IMR-90 (cell line): ENCODE data around the gene IL4R. TPM values are rescaled to one million over a fixed set of nuclear protein-coding genes. Genes with fewer than 3 reads are reported as not detected.

ENCODE experiments used
- ATAC-seq: fragments of 200-7000 bp; cut with Tn5 transposase; 2 replicates; pipeline ENCODE4 v1.9.1; 2020; ENCODE audit warnings: low read depth, mild to moderate bottlenecking, moderate library complexity
- BruUV-seq: library from RNA; stranded (reverse); fragments of 400-500 nt; replicated peaks from 2 replicates; lab custom pipeline; 2021; lab: Mats Ljungman, UMichigan
- CTCF ChIA-PET: fragments of 300-600 bp; formaldehyde crosslinking; extraction: SDS; loops from one replicate; lab custom pipeline; 2021; ENCODE audit warnings: antibody characterized with exemption; lab: Yijun Ruan, JAX
- POLR2A ChIA-PET: fragments of 300-600 bp; sonication (Branson Sonifier 250); formaldehyde crosslinking; loops from one replicate; lab custom pipeline; 2022; ENCODE audit warnings: antibody characterized with exemption; ENCODE audit not compliant: unreplicated experiment; lab: Charles Lee
- DNase-seq: peaks from one replicate; pipeline ENCODE4 v3.0.0; 2013
- H2AFZ ChIP-seq: replicated peaks from 2 replicates; pipeline ENCODE3; 2013; ENCODE audit warnings: low read length, mild to moderate bottlenecking; ENCODE audit not compliant: poor library complexity
- H2AK5ac ChIP-seq: 2 replicates; pipeline ENCODE4 v1.6.1; 2013; ENCODE audit warnings: low read depth, low read length, inconsistent platforms
- H2AK9ac ChIP-seq: replicated peaks from 2 replicates; pipeline ENCODE3; 2013; ENCODE audit warnings: mild to moderate bottlenecking, low read depth, low read length, moderate library complexity; ENCODE audit not compliant: poor library complexity
- H2BK120ac ChIP-seq: 2 replicates; pipeline ENCODE4 v1.6.1; 2013; ENCODE audit warnings: low read depth, low read length, inconsistent platforms
- H2BK15ac ChIP-seq: 3 replicates; pipeline ENCODE4 v1.6.1; 2013; ENCODE audit warnings: low read depth, low read length, inconsistent platforms
- H2BK20ac ChIP-seq: 2 replicates; pipeline ENCODE4 v1.6.1; 2013; ENCODE audit warnings: low read depth, mild to moderate bottlenecking, inconsistent platforms, low read length, moderate library complexity
- H2BK5ac ChIP-seq: 2 replicates; pipeline ENCODE4 v1.6.1; 2013; ENCODE audit warnings: mild to moderate bottlenecking, low read depth, low read length, inconsistent platforms; ENCODE audit not compliant: poor library complexity, severe bottlenecking
- H3K14ac ChIP-seq: replicated peaks from 2 replicates; pipeline ENCODE4 v1.6.1; 2013; ENCODE audit warnings: low read depth, low read length, inconsistent platforms
- H3K18ac ChIP-seq: 2 replicates; pipeline ENCODE4 v1.6.1; 2013; ENCODE audit warnings: low read depth, low read length, control low read depth
- H3K23ac ChIP-seq: 2 replicates; pipeline ENCODE4 v1.6.1; 2013; ENCODE audit warnings: low read depth, low read length, inconsistent platforms
- H3K27ac ChIP-seq: 2 replicates; pipeline ENCODE4 v1.5.1; 2013; ENCODE audit warnings: mild to moderate bottlenecking, control low read depth, low read length; ENCODE audit not compliant: insufficient read depth
- H3K27me3 ChIP-seq: 2 replicates; pipeline ENCODE4 v1.6.1; 2013; ENCODE audit warnings: low read length; ENCODE audit not compliant: control insufficient read depth, insufficient read depth
- H3K36me3 ChIP-seq: 2 replicates; pipeline ENCODE4 v1.6.1; 2013; ENCODE audit warnings: low read length, mixed read lengths; ENCODE audit not compliant: control insufficient read depth, insufficient read depth
- H3K4ac ChIP-seq: 2 replicates; pipeline ENCODE4 v1.6.1; 2013; ENCODE audit warnings: low read depth, low read length, inconsistent platforms
- H3K4me1 ChIP-seq: 2 replicates; pipeline ENCODE4 v1.6.1; 2013; ENCODE audit warnings: low read length, mixed read lengths; ENCODE audit not compliant: control insufficient read depth, insufficient read depth
- H3K4me2 ChIP-seq: 2 replicates; pipeline ENCODE4 v1.6.1; 2013; ENCODE audit warnings: low read depth, mild to moderate bottlenecking, control low read depth, low read length, moderate library complexity
- H3K4me3 ChIP-seq: 2 replicates; pipeline ENCODE4 v1.5.1; 2013; ENCODE audit warnings: low read depth, mild to moderate bottlenecking, control low read depth, low read length, moderate library complexity; ENCODE audit not compliant: insufficient read depth
- H3K56ac ChIP-seq: 2 replicates; pipeline ENCODE4 v1.6.1; 2013; ENCODE audit warnings: low read length, inconsistent platforms; ENCODE audit not compliant: insufficient read depth; ENCODE audit errors: extremely low read depth
- H3K79me1 ChIP-seq, 2 experiments: 2 replicates each; pipeline ENCODE4 v1.6.1; 2013; ENCODE audit warnings: low read length in 2 of 2, inconsistent platforms in 1 of 2, low read depth in 1 of 2
- H3K9ac ChIP-seq: 2 replicates; pipeline ENCODE4 v1.6.1; 2013; ENCODE audit warnings: low read depth, low read length, control low read depth
- H3K9me1 ChIP-seq: 2 replicates; pipeline ENCODE4 v1.6.1; 2013; ENCODE audit warnings: low read length, inconsistent platforms; ENCODE audit not compliant: insufficient read depth
- H3K9me3 ChIP-seq: 2 replicates; pipeline ENCODE4 v1.6.1; 2013; ENCODE audit warnings: low read length; ENCODE audit not compliant: control insufficient read depth, insufficient read depth
- H4K20me1 ChIP-seq: 2 replicates; pipeline ENCODE4 v1.6.1; 2013; ENCODE audit warnings: low read length, inconsistent platforms; ENCODE audit not compliant: insufficient read depth
- H4K5ac ChIP-seq: 2 replicates; pipeline ENCODE4 v1.6.1; 2013; ENCODE audit warnings: mild to moderate bottlenecking, low read depth, low read length, control low read depth
- H4K8ac ChIP-seq, 2 experiments: 2 replicates each; pipeline ENCODE4 v1.6.1; 2013; ENCODE audit warnings: low read depth in 2 of 2, low read length in 2 of 2, control low read depth in 1 of 2, inconsistent platforms in 1 of 2
- H4K91ac ChIP-seq: 2 replicates; pipeline ENCODE4 v1.6.1; 2013; ENCODE audit warnings: low read depth, low read length, inconsistent platforms; ENCODE audit not compliant: insufficient read depth
- BHLHE40 ChIP-seq: fragments of 150-350 bp; IDR thresholded peaks from 2 replicates; pipeline ENCODE4 v1.6.1; 2016; ENCODE audit warnings: mild to moderate bottlenecking, low read depth, low read length
- CEBPB ChIP-seq: IDR thresholded peaks from 2 replicates; pipeline ENCODE4 v1.6.1; 2012; ENCODE audit warnings: low read depth, low read length, improper control_type of control experiment
- CHD1 ChIP-seq: IDR thresholded peaks from 2 replicates; pipeline ENCODE4 v1.6.1; 2012; ENCODE audit warnings: low read depth, low read length, improper control_type of control experiment
- CTCF ChIP-seq: conservative IDR thresholded peaks from 2 replicates; pipeline ENCODE4 v1.5.1; 2012; ENCODE audit warnings: mild to moderate bottlenecking, low read depth, low read length, improper control_type of control experiment
- ELK1 ChIP-seq: fragments of 150-350 bp; IDR thresholded peaks from 2 replicates; pipeline ENCODE4 v1.6.1; 2016; ENCODE audit warnings: low read depth, mild to moderate bottlenecking, low read length, moderate library complexity, borderline replicate concordance
- FOS ChIP-seq: fragments of 150-350 bp; IDR thresholded peaks from 2 replicates; pipeline ENCODE4 v1.6.1; 2016; ENCODE audit warnings: low read depth, low read length
- MAFK ChIP-seq: IDR thresholded peaks from 2 replicates; pipeline ENCODE4 v1.6.1; 2012; ENCODE audit warnings: low read depth, low read length, improper control_type of control experiment
- MAZ ChIP-seq: IDR thresholded peaks from 2 replicates; pipeline ENCODE4 v1.6.1; 2012; ENCODE audit warnings: low read depth, mild to moderate bottlenecking, low read length, improper control_type of control experiment, moderate library complexity, borderline replicate concordance
- MXI1 ChIP-seq: IDR thresholded peaks from 2 replicates; pipeline ENCODE4 v1.6.1; 2012; ENCODE audit warnings: low read depth, mild to moderate bottlenecking, low read length, moderate library complexity, borderline replicate concordance
- NFE2L2 ChIP-seq: fragments of 150-350 bp; IDR thresholded peaks from 2 replicates; pipeline ENCODE4 v1.6.1; 2016; ENCODE audit warnings: low read depth, mild to moderate bottlenecking, low read length
- POLR2A ChIP-seq: IDR thresholded peaks from 2 replicates; pipeline ENCODE4 v1.6.1; 2012; ENCODE audit warnings: mild to moderate bottlenecking, low read depth, low read length
- RAD21 ChIP-seq: IDR thresholded peaks from 2 replicates; pipeline ENCODE4 v1.6.1; 2012; ENCODE audit warnings: low read length, improper control_type of control experiment
- RCOR1 ChIP-seq: IDR thresholded peaks from 2 replicates; pipeline ENCODE4 v1.6.1; 2012; ENCODE audit warnings: mild to moderate bottlenecking, low read length, improper control_type of control experiment; ENCODE audit not compliant: insufficient replicate concordance
- RFX5 ChIP-seq: IDR thresholded peaks from 2 replicates; pipeline ENCODE4 v1.8.0; 2012; ENCODE audit warnings: low read depth, mild to moderate bottlenecking, low read length, moderate library complexity
- SMC3 ChIP-seq: fragments of 150-350 bp; IDR thresholded peaks from 2 replicates; pipeline ENCODE4 v1.6.1; 2016; ENCODE audit warnings: low read depth, mild to moderate bottlenecking, antibody characterized with exemption, low read length, moderate library complexity
- WGBS, 2 experiments: methylation state at CpG; one replicate each; pipeline versions ENCODE4 v1.1.5 to v1.1.7; 2013; ENCODE audit warnings: missing lambda C conversion rate in 2 of 2; ENCODE audit not compliant: insufficient read length in 1 of 2; ENCODE audit errors: extremely low coverage in 2 of 2; 5-methylcytosine and 5-hydroxymethylcytosine counted together
- dilution Hi-C: fragments of 300-500 bp; cut with HindIII; formaldehyde crosslinking; loops from one replicate; pipeline ENCODE4 v1.14.3; 2018; ENCODE audit warnings: low sequenced_read_pairs; ENCODE audit not compliant: unreplicated experiment
- in situ Hi-C: fragments of 300-500 bp; cut with MboI; formaldehyde crosslinking; loops from 3 replicates; pipeline ENCODE4 v1.14.3; 2019; ENCODE audit warnings: low sequenced_read_pairs, inconsistent platforms, mixed read lengths
- intact Hi-C: fragments of 100-400 bp; cut with micrococcal nuclease; formaldehyde crosslinking; loops from 2 replicates; pipeline ENCODE4 v1.10.0; 2022
- polyA plus RNA-seq, 3 experiments: library from polyadenylated mRNA; depleted of rRNA; stranded (reverse); fragments of >200 nt; gene quantifications; 2 replicates each; pipeline ENCODE4 v1.2.3, GENCODE V29; 2012; ENCODE audit warnings: low replicate concordance in 1 of 3
- total RNA-seq: library from RNA; depleted of rRNA; stranded (reverse); fragments of >200 nt; gene quantifications from 2 replicates; pipeline ENCODE4 v1.2.3, GENCODE V29; 2012

Gene IL4R
- total and polyA plus RNA-seq, 2 of the 4 experiments (the other 2 are of a cell fraction) = 6.3 to 18.7 TPM

- no TSS peak for BruUV-seq
- H3K27ac ChIP-seq = no peak overlapping the region
- POLR2A ChIA-PET = interaction anchor here (0.7 kb wide), 1 partner anchor 132 kb away, joined by 8 read pairs; no protein-coding TSS in a partner anchor
Observed at GRCh38 chr16:27366687-27367460, 53.1 kb downstream of the IL4R start.

More at GRCh38 chr16:27366687-27367460, 53.1 kb downstream of the IL4R start:
- Histone ChIP-seq H3K4ac (peak overlapping the region; percentile 45; the same call in 1 of the 2 replicates), H3K23ac (no peak overlapping the region), H2BK15ac (peak overlapping the region; percentile 65; the same call in 1 of the 3 replicates), H3K4me1 (peaks cover 13% of the 10 kb centered on the region), H3K36me3 (peaks cover 28% of the 10 kb centered on the region), H3K4me2 (no peak overlapping the region), H3K9me1 (peaks cover 11% of the 10 kb centered on the region; the same call in 1 of the 2 replicates), H2BK20ac (peak overlapping the region; percentile 22; the same call in 1 of the 2 replicates), H3K79me1 (peaks cover 0 to 8% of the 10 kb centered on the region in 2 experiments; a peak in 3 of 4 replicates), H4K5ac (peak overlapping the region; percentile 9; the same call in 1 of the 2 replicates), H4K91ac (peak overlapping the region; percentile 51; the same call in 1 of the 2 replicates), H2AFZ (no peak overlapping the region), H3K14ac (peak overlapping the region; percentile 72; the same call in 1 of the 2 replicates), H2AK5ac (peak overlapping the region; percentile 69; the same call in 1 of the 2 replicates), H2AK9ac (no peak overlapping the region), H3K18ac (no peak overlapping the region), H3K9ac (no peak overlapping the region), H3K56ac (no peak overlapping the region), H2BK5ac (no peak overlapping the region), H3K4me3 (no peak overlapping the region), H4K8ac (peak overlapping the region; percentile 52 to 63; a peak in 3 of 4 replicates), H2BK120ac (peak overlapping the region; percentile 25; the same call in 1 of the 2 replicates), H3K27me3 (no peaks in the 10 kb centered on the region), H4K20me1 (no peaks in the 10 kb centered on the region), H3K9me3 (no peaks in the 10 kb centered on the region; the same call in 1 of the 2 replicates)
- ATAC-seq (no peak), DNase-seq (no peak)
- no CpG with 5 or more reads among the region's 14 CpGs for WGBS, 2 experiments
- in situ Hi-C loops = no loop called here
- no peak for TF ChIP-seq MAZ
- TF ChIP-seq BHLHE40 = no peak
- TF ChIP-seq RFX5 = no peak
- TF ChIP-seq POLR2A = no peak
- TF ChIP-seq RCOR1 = no peak
- TF ChIP-seq CTCF = no peak
- no peak for TF ChIP-seq MXI1
- no peak for TF ChIP-seq RAD21
- TF ChIP-seq SMC3 = no peak
- no peak for TF ChIP-seq CEBPB
- TF ChIP-seq FOS = no peak
- no peak for TF ChIP-seq ELK1
- no peak for TF ChIP-seq MAFK
- TF ChIP-seq CHD1 = no peak
- TF ChIP-seq NFE2L2 = no peak
- CTCF ChIA-PET = interaction anchor here (0.8 to 3.5 kb wide), 8 partner anchors 27 to 257 kb away, joined by 3 to 24 read pairs (median 3); no protein-coding TSS in a partner anchor
- intact Hi-C loops = loop anchor here (5.0 kb wide), 1 partner anchor 255 kb away; no protein-coding TSS in a partner anchor
- dilution Hi-C loops = no loop called here
